ENCODE data around the gene BRD3. TPM values are rescaled to one million over a fixed set of nuclear protein-coding genes. Genes with fewer than 3 reads are reported as not detected.

The BRD3 gene
- total RNA-seq, 6 donors from 2014 or later = 20.2 to 87.7 (median 44.3) TPM

GRCh38 chr9:134049236-134049635 is 18.6 kb downstream of the BRD3 start:
- H3K27me3 ChIP-seq = no peaks in the 10 kb centered on the region
- TF ChIP-seq POLR2AphosphoS5 (IDR thresholded peaks at IDR 0.05) (no peak), POLR2A (IDR thresholded peaks at IDR 0.05) (no peak), EP300 (IDR thresholded peaks at IDR 0.05) (no peak), CTCF (IDR thresholded peaks at IDR 0.05) (no peak)
- no peak overlapping the region for H3K4me3 ChIP-seq
- no peak overlapping the region for H3K27ac ChIP-seq
- WGBS, 2 donors = 88 to 90% methylated on average over 13 to 16 of the region's 20 CpGs
- ATAC-seq (ENCODE audit: low FRiP score in 2 of 2) (no peak), DNase-seq (peak in 1 of 2 donors; percentile 84)
- H3K4me1 ChIP-seq = no peaks in the 10 kb centered on the region
- no peaks in the 10 kb centered on the region for H3K9me3 ChIP-seq
- H3K36me3 ChIP-seq = peaks cover 24 to 92% (median 87%) of the 10 kb centered on the region in 4 donors

GRCh38 chr9:134048582-134048968 is 19.3 kb downstream of the BRD3 start:
- Histone ChIP-seq H3K36me3 (peaks cover 24 to 99% (median 93%) of the 10 kb centered on the region in 4 donors), H3K27me3 (no peaks in the 10 kb centered on the region), H3K27ac (no peak overlapping the region), H3K9me3 (no peaks in the 10 kb centered on the region), H3K4me3 (no peak overlapping the region), H3K4me1 (no peaks in the 10 kb centered on the region)
- DNase-seq (no peak), ATAC-seq (ENCODE audit: low FRiP score in 2 of 2) (no peak)
- 85 to 93% methylated on average over 6 to 10 of the region's 12 CpGs for WGBS, 2 donors
- TF ChIP-seq POLR2A (IDR thresholded peaks at IDR 0.05) = no peak
- no peak for TF ChIP-seq EP300 (IDR thresholded peaks at IDR 0.05)
- no peak for TF ChIP-seq POLR2AphosphoS5 (IDR thresholded peaks at IDR 0.05)
- no peak for TF ChIP-seq CTCF (IDR thresholded peaks at IDR 0.05)

GRCh38 chr9:134047868-134048581 is 19.8 kb downstream of the BRD3 start:
- Histone ChIP-seq H3K27me3 (no peaks in the 10 kb centered on the region), H3K36me3 (peaks cover 24 to 100% (median 92%) of the 10 kb centered on the region in 4 donors), H3K27ac (no peak overlapping the region), H3K4me3 (no peak overlapping the region), H3K9me3 (no peaks in the 10 kb centered on the region), H3K4me1 (no peaks in the 10 kb centered on the region)
- TF ChIP-seq EP300 (IDR thresholded peaks at IDR 0.05) (no peak), POLR2AphosphoS5 (IDR thresholded peaks at IDR 0.05) (no peak), CTCF (IDR thresholded peaks at IDR 0.05) (no peak), POLR2A (IDR thresholded peaks at IDR 0.05) (no peak)
- ATAC-seq (ENCODE audit: low FRiP score in 2 of 2) = no peak
- 94 to 96% methylated on average over 29 to 45 of the region's 53 CpGs for WGBS, 2 donors
- DNase-seq = peak in 1 of 2 donors; percentile 77

- 93 to 100% methylated on average over 5 to 20 of the region's 21 CpGs for WGBS, 2 donors
- no peak for TF ChIP-seq EP300 (IDR thresholded peaks at IDR 0.05)
- TF ChIP-seq POLR2A (IDR thresholded peaks at IDR 0.05) = no peak
- TF ChIP-seq CTCF (IDR thresholded peaks at IDR 0.05) = no peak
- TF ChIP-seq POLR2AphosphoS5 (IDR thresholded peaks at IDR 0.05) = no peak
- H3K36me3 ChIP-seq = peaks cover 24 to 99% (median 89%) of the 10 kb centered on the region in 4 donors
- H3K4me1 ChIP-seq = no peaks in the 10 kb centered on the region
- H3K27me3 ChIP-seq = no peaks in the 10 kb centered on the region
- no peak overlapping the region for H3K4me3 ChIP-seq
- DNase-seq (peak in 1 of 2 donors; percentile 70), ATAC-seq (ENCODE audit: low FRiP score in 2 of 2) (no peak)
- no peaks in the 10 kb centered on the region for H3K9me3 ChIP-seq
- no peak overlapping the region for H3K27ac ChIP-seq
Observed at GRCh38 chr9:134046894-134047681, 20.7 kb downstream of the BRD3 start.
